ENCODE data around the gene PRRX2.

DNA sequence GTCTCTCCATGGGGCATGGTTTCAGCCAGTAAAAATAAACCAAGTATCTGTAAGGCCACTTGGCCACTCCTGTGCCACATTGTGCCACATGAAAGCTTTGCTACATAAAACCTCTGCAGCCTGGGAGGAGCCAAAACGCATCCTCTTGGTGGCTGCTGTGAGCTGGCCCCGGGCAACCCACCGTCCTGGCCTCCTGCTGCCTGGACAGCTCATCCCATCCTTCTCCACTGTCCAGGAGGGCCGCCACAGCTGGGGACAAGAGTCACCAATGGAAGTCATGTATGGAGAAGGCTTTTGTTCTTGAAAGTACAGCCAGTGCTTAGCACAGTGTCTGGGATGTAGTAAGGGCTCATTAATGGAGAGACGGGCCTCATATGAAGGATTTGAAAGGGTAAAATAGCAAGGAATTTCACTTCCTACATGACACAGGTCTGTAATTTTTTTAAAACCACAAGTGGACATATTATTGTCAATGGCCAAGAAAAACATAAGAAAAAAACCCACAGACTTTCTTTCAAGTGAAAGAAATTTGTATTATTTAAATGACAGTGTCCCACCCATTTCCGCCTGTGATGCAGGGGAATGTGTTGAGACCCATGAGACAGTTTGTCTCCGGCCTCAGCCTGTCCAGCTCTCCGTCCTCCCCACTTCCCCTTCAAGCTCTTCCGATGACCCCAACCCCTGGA lies 80.8 kb downstream of the PRRX2 start:
- TF ChIP-seq, protein P1, sequence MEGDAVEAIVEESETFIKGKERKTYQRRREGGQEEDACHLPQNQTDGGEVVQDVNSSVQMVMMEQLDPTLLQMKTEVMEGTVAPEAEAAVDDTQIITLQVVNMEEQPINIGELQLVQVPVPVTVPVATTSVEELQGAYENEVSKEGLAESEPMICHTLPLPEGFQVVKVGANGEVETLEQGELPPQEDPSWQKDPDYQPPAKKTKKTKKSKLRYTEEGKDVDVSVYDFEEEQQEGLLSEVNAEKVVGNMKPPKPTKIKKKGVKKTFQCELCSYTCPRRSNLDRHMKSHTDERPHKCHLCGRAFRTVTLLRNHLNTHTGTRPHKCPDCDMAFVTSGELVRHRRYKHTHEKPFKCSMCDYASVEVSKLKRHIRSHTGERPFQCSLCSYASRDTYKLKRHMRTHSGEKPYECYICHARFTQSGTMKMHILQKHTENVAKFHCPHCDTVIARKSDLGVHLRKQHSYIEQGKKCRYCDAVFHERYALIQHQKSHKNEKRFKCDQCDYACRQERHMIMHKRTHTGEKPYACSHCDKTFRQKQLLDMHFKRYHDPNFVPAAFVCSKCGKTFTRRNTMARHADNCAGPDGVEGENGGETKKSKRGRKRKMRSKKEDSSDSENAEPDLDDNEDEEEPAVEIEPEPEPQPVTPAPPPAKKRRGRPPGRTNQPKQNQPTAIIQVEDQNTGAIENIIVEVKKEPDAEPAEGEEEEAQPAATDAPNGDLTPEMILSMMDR (IDR thresholded peaks at IDR 0.05), result no peak
- TF ChIP-seq POLR2A (IDR thresholded peaks at IDR 0.05), result no peak
